Measurements from ENCODE around the gene FXN. TPM values are rescaled to one million over a fixed set of nuclear protein-coding genes. Genes with fewer than 3 reads are reported as not detected.

The FXN gene
- total RNA-seq, 1 experiment from 2014 or later, result 26.3 TPM

- Histone ChIP-seq H4K20me1 (ENCODE audit: insufficient read depth, low read depth, low read length) (no peaks in the 10 kb centered on the region; the same call in 1 of the 2 replicates), H3K4me1 (ENCODE audit: low read length) (no peaks in the 10 kb centered on the region), H3K4me2 (ENCODE audit: low read depth, low read length, poor library complexity, severe bottlenecking) (no peak overlapping the region), H3K27me3 (ENCODE audit: low read length) (no peaks in the 10 kb centered on the region), H3K9me2 (replicated peaks; ENCODE audit: insufficient read depth, low read length) (no peaks in the 10 kb centered on the region), H3K36me3 (ENCODE audit: insufficient read depth, low read length) (no peaks in the 10 kb centered on the region), H3K9me3 (ENCODE audit: low read length) (no peaks in the 10 kb centered on the region), H3K4me3 (ENCODE audit: low read length) (no peak overlapping the region), H3K79me2 (ENCODE audit: low read length) (no peaks in the 10 kb centered on the region), H3K27ac (ENCODE audit: low read length) (no peak overlapping the region), H2AFZ (ENCODE audit: low read length) (no peak overlapping the region), H3K9ac (ENCODE audit: low read length) (no peak overlapping the region)
- DNase-seq, result no peak
These were observed 98.9 kb downstream of the FXN start for GRCh38 chr9:69134412-69134811.

GRCh38 chr9:69136185-69136584 is 100.6 kb downstream of the FXN start:
- Histone ChIP-seq H3K4me2 (ENCODE audit: low read depth, low read length, poor library complexity, severe bottlenecking) (no peak overlapping the region), H2AFZ (ENCODE audit: low read length) (no peak overlapping the region), H3K9ac (ENCODE audit: low read length) (no peak overlapping the region), H3K9me3 (ENCODE audit: low read length) (no peaks in the 10 kb centered on the region), H3K79me2 (ENCODE audit: low read length) (no peaks in the 10 kb centered on the region), H3K27ac (ENCODE audit: low read length) (no peak overlapping the region), H3K36me3 (ENCODE audit: insufficient read depth, low read length) (no peaks in the 10 kb centered on the region), H3K4me3 (ENCODE audit: low read length) (no peak overlapping the region), H3K4me1 (ENCODE audit: low read length) (no peaks in the 10 kb centered on the region), H3K27me3 (ENCODE audit: low read length) (no peaks in the 10 kb centered on the region), H4K20me1 (ENCODE audit: insufficient read depth, low read depth, low read length) (no peaks in the 10 kb centered on the region; the same call in 1 of the 2 replicates), H3K9me2 (replicated peaks; ENCODE audit: insufficient read depth, low read length) (no peaks in the 10 kb centered on the region)
- no peak for DNase-seq

- no peak for DNase-seq
- Histone ChIP-seq H3K9me3 (ENCODE audit: low read length) (no peaks in the 10 kb centered on the region), H3K27ac (ENCODE audit: low read length) (no peak overlapping the region), H2AFZ (ENCODE audit: low read length) (no peak overlapping the region), H3K4me2 (ENCODE audit: low read depth, low read length, poor library complexity, severe bottlenecking) (no peak overlapping the region), H4K20me1 (ENCODE audit: insufficient read depth, low read depth, low read length) (no peaks in the 10 kb centered on the region; the same call in 1 of the 2 replicates), H3K27me3 (ENCODE audit: low read length) (no peaks in the 10 kb centered on the region), H3K36me3 (ENCODE audit: insufficient read depth, low read length) (no peaks in the 10 kb centered on the region), H3K9me2 (replicated peaks; ENCODE audit: insufficient read depth, low read length) (no peaks in the 10 kb centered on the region), H3K79me2 (ENCODE audit: low read length) (no peaks in the 10 kb centered on the region), H3K4me3 (ENCODE audit: low read length) (no peak overlapping the region), H3K4me1 (ENCODE audit: low read length) (no peaks in the 10 kb centered on the region), H3K9ac (ENCODE audit: low read length) (no peak overlapping the region)
These were observed 101.2 kb downstream of the FXN start for GRCh38 chr9:69136779-69137178.

GRCh38 chr9:69137311-69137710 is 101.8 kb downstream of the FXN start:
- Histone ChIP-seq H2AFZ (ENCODE audit: low read length) (no peak overlapping the region), H3K27ac (ENCODE audit: low read length) (no peak overlapping the region), H3K4me1 (ENCODE audit: low read length) (no peaks in the 10 kb centered on the region), H4K20me1 (ENCODE audit: insufficient read depth, low read depth, low read length) (no peaks in the 10 kb centered on the region; the same call in 1 of the 2 replicates), H3K4me2 (ENCODE audit: low read depth, low read length, poor library complexity, severe bottlenecking) (no peak overlapping the region), H3K79me2 (ENCODE audit: low read length) (no peaks in the 10 kb centered on the region), H3K9me3 (ENCODE audit: low read length) (no peaks in the 10 kb centered on the region), H3K36me3 (ENCODE audit: insufficient read depth, low read length) (no peaks in the 10 kb centered on the region), H3K9me2 (replicated peaks; ENCODE audit: insufficient read depth, low read length) (no peaks in the 10 kb centered on the region), H3K27me3 (ENCODE audit: low read length) (no peaks in the 10 kb centered on the region), H3K9ac (ENCODE audit: low read length) (no peak overlapping the region), H3K4me3 (ENCODE audit: low read length) (no peak overlapping the region)
- DNase-seq, result no peak

- no peak overlapping the region for H3K9ac ChIP-seq (ENCODE audit: low read length)
- no peaks in the 10 kb centered on the region for H3K79me2 ChIP-seq (ENCODE audit: low read length)
- H3K9me3 ChIP-seq (ENCODE audit: low read length), result no peaks in the 10 kb centered on the region
- H3K27me3 ChIP-seq (ENCODE audit: low read length), result no peaks in the 10 kb centered on the region
- H3K4me3 ChIP-seq (ENCODE audit: low read length), result no peak overlapping the region
- DNase-seq, result no peak
- H3K36me3 ChIP-seq (ENCODE audit: insufficient read depth, low read length), result no peaks in the 10 kb centered on the region
- no peaks in the 10 kb centered on the region for H4K20me1 ChIP-seq (ENCODE audit: insufficient read depth, low read depth, low read length)
- no peaks in the 10 kb centered on the region for H3K9me2 ChIP-seq (replicated peaks; ENCODE audit: insufficient read depth, low read length)
- no peak overlapping the region for H3K4me2 ChIP-seq (ENCODE audit: low read depth, low read length, poor library complexity, severe bottlenecking)
- H3K4me1 ChIP-seq (ENCODE audit: low read length), result no peaks in the 10 kb centered on the region
- H2AFZ ChIP-seq (ENCODE audit: low read length), result no peak overlapping the region
- no peak overlapping the region for H3K27ac ChIP-seq (ENCODE audit: low read length)
These were observed 104.0 kb downstream of the FXN start for GRCh38 chr9:69139596-69139995.

GRCh38 chr9:69140123-69140735 is 104.7 kb downstream of the FXN start:
- no peak for DNase-seq
- Histone ChIP-seq H3K36me3 (ENCODE audit: insufficient read depth, low read length) (no peaks in the 10 kb centered on the region), H4K20me1 (ENCODE audit: insufficient read depth, low read depth, low read length) (no peaks in the 10 kb centered on the region), H2AFZ (ENCODE audit: low read length) (no peak overlapping the region), H3K4me1 (ENCODE audit: low read length) (no peaks in the 10 kb centered on the region), H3K4me2 (ENCODE audit: low read depth, low read length, poor library complexity, severe bottlenecking) (no peak overlapping the region), H3K9ac (ENCODE audit: low read length) (no peak overlapping the region), H3K27me3 (ENCODE audit: low read length) (no peaks in the 10 kb centered on the region), H3K27ac (ENCODE audit: low read length) (no peak overlapping the region), H3K9me3 (ENCODE audit: low read length) (no peaks in the 10 kb centered on the region), H3K9me2 (replicated peaks; ENCODE audit: insufficient read depth, low read length) (no peaks in the 10 kb centered on the region), H3K79me2 (ENCODE audit: low read length) (no peaks in the 10 kb centered on the region), H3K4me3 (ENCODE audit: low read length) (no peak overlapping the region)

- Histone ChIP-seq H3K36me3 (ENCODE audit: insufficient read depth, low read length) (no peaks in the 10 kb centered on the region), H3K4me3 (ENCODE audit: low read length) (no peak overlapping the region), H3K4me1 (ENCODE audit: low read length) (no peaks in the 10 kb centered on the region), H2AFZ (ENCODE audit: low read length) (no peak overlapping the region), H3K79me2 (ENCODE audit: low read length) (no peaks in the 10 kb centered on the region), H3K9me2 (replicated peaks; ENCODE audit: insufficient read depth, low read length) (no peaks in the 10 kb centered on the region), H3K9ac (ENCODE audit: low read length) (no peak overlapping the region), H3K27ac (ENCODE audit: low read length) (no peak overlapping the region), H3K4me2 (ENCODE audit: low read depth, low read length, poor library complexity, severe bottlenecking) (no peak overlapping the region), H3K9me3 (ENCODE audit: low read length) (no peaks in the 10 kb centered on the region), H3K27me3 (ENCODE audit: low read length) (no peaks in the 10 kb centered on the region), H4K20me1 (ENCODE audit: insufficient read depth, low read depth, low read length) (no peaks in the 10 kb centered on the region)
- DNase-seq, result no peak
These were observed 106.3 kb downstream of the FXN start for GRCh38 chr9:69141851-69142250.

- H3K79me2 ChIP-seq (ENCODE audit: low read length), result no peaks in the 10 kb centered on the region
- no peaks in the 10 kb centered on the region for H3K9me3 ChIP-seq (ENCODE audit: low read length)
- H2AFZ ChIP-seq (ENCODE audit: low read length), result no peak overlapping the region
- H3K36me3 ChIP-seq (ENCODE audit: insufficient read depth, low read length), result no peaks in the 10 kb centered on the region
- DNase-seq, result no peak
- H3K27ac ChIP-seq (ENCODE audit: low read length), result no peak overlapping the region
- no peaks in the 10 kb centered on the region for H4K20me1 ChIP-seq (ENCODE audit: insufficient read depth, low read depth, low read length)
- no peak overlapping the region for H3K9ac ChIP-seq (ENCODE audit: low read length)
- no peak overlapping the region for H3K4me3 ChIP-seq (ENCODE audit: low read length)
- H3K4me2 ChIP-seq (ENCODE audit: low read depth, low read length, poor library complexity, severe bottlenecking), result no peak overlapping the region
- no peaks in the 10 kb centered on the region for H3K9me2 ChIP-seq (replicated peaks; ENCODE audit: insufficient read depth, low read length)
- H3K4me1 ChIP-seq (ENCODE audit: low read length), result no peaks in the 10 kb centered on the region
- H3K27me3 ChIP-seq (ENCODE audit: low read length), result no peaks in the 10 kb centered on the region
These were observed 107.7 kb downstream of the FXN start for GRCh38 chr9:69143291-69143690.
